HepG2 (cell line): ENCODE data around the gene CTSW. TPM values are rescaled to one million over a fixed set of nuclear protein-coding genes. Genes with fewer than 3 reads are reported as not detected.

Experiments
- ATF3 ChIP-seq: sonication (generic); formaldehyde crosslinking; IDR thresholded peaks from 2 replicates; pipeline ENCODE4 v1.4.0; 2020; ENCODE audit warnings: missing genetic modification reagents
- ATF7-NPFF ChIP-seq: sonication (generic); formaldehyde crosslinking; IDR thresholded peaks from 2 replicates; pipeline ENCODE4 v1.8.1; 2023; ENCODE audit warnings: mild to moderate bottlenecking, low read depth, missing genetic modification reagents, moderate library complexity
- HDAC2 ChIP-seq: sonication (generic); formaldehyde crosslinking; IDR thresholded peaks from 2 replicates; pipeline ENCODE4 v1.4.0; 2020; ENCODE audit warnings: missing genetic modification reagents
- HHEX ChIP-seq: IDR thresholded peaks from 2 replicates; pipeline ENCODE4 v1.6.1; 2016; ENCODE audit warnings: control low read depth
- MYNN ChIP-seq: sonication (generic); formaldehyde crosslinking; IDR thresholded peaks from 2 replicates; pipeline ENCODE4 v1.4.0; 2020; ENCODE audit warnings: mild to moderate bottlenecking, low read depth, missing genetic modification reagents
- RBFOX2 ChIP-seq: fragments of 200-400 bp; formaldehyde crosslinking; IDR thresholded peaks from 2 replicates; pipeline ENCODE4 v1.6.1; 2017; ENCODE audit warnings: low read depth, mild to moderate bottlenecking, low read length
- SIN3A ChIP-seq: IDR thresholded peaks from 2 replicates; pipeline ENCODE4 v1.6.1; 2011; ENCODE audit warnings: low read depth, mild to moderate bottlenecking, control low read depth, low read length, borderline replicate concordance
- SMARCC2 ChIP-seq: fragments of 450-650 bp; IDR thresholded peaks from 2 replicates; pipeline ENCODE4 v1.6.1; 2017; ENCODE audit warnings: antibody characterized with exemption, mild to moderate bottlenecking
- TCF7 ChIP-seq: sonication (generic); IDR thresholded peaks from 2 replicates; pipeline ENCODE4 v1.6.1; 2016; ENCODE audit warnings: antibody characterized with exemption, low read depth
- TMF1 ChIP-seq: sonication (generic); formaldehyde crosslinking; IDR thresholded peaks from 2 replicates; pipeline ENCODE4 v1.8.1; 2022; ENCODE audit warnings: low read depth, missing genetic modification reagents
- ZFP62 ChIP-seq: sonication (generic); formaldehyde crosslinking; IDR thresholded peaks from 2 replicates; pipeline ENCODE4 v1.4.0; 2020; ENCODE audit warnings: missing genetic modification reagents
- ZNF225 ChIP-seq: sonication (generic); formaldehyde crosslinking; IDR thresholded peaks from 2 replicates; pipeline ENCODE4 v1.4.0; 2020; ENCODE audit warnings: mild to moderate bottlenecking, missing genetic modification reagents
- ZNF326 ChIP-seq: sonication (generic); formaldehyde crosslinking; IDR thresholded peaks from 2 replicates; pipeline ENCODE4 v1.4.0; 2020; ENCODE audit warnings: missing genetic modification reagents, borderline replicate concordance
- ZNF333 ChIP-seq: sonication (generic); formaldehyde crosslinking; IDR thresholded peaks from 2 replicates; pipeline ENCODE4 v1.4.0; 2020; ENCODE audit warnings: mild to moderate bottlenecking, missing genetic modification reagents, borderline replicate concordance
- ZNF343 ChIP-seq: sonication (generic); formaldehyde crosslinking; IDR thresholded peaks from 2 replicates; pipeline ENCODE4 v1.4.0; 2020; ENCODE audit warnings: mild to moderate bottlenecking, missing genetic modification reagents
- ZSCAN30 ChIP-seq: sonication (generic); formaldehyde crosslinking; IDR thresholded peaks from 2 replicates; pipeline ENCODE4 v1.5.0; 2020; ENCODE audit warnings: mild to moderate bottlenecking, missing genetic modification reagents
- polyA plus RNA-seq, 8 experiments: library from polyadenylated mRNA; depleted of rRNA in 3 of 8; stranded (reverse) in 7 of 8; unstranded in 1 of 8; fragments of >200 nt; fragmentation: Illumina TruSeq in 4 of 8; extraction: Trizol in 4 of 8; gene quantifications; 2 replicates each; pipeline versions ENCODE4 v1.2.1 to v1.2.3, GENCODE V29; 2011 to 2016; ENCODE audit warnings: low read depth in 4 of 8, missing spikeins in 1 of 8, mixed read lengths in 1 of 8; ENCODE audit not compliant: insufficient read depth in 1 of 8
- total RNA-seq, 5 experiments: library from RNA; depleted of rRNA; stranded (reverse); fragments of >200 nt; fragmentation: Illumina TruSeq; extraction: Trizol; gene quantifications; 2 replicates each; pipeline ENCODE4 v1.2.3, GENCODE V29; 2016; ENCODE audit warnings: low read depth in 1 of 5
- TF ChIP-seq, protein P1 (sequence below): sonication (generic); formaldehyde crosslinking; IDR thresholded peaks from one replicate; pipeline ENCODE4 v1.5.1; 2020; ENCODE audit warnings: mild to moderate bottlenecking, missing genetic modification reagents; ENCODE audit errors: not compliant biosample characterization
- TF ChIP-seq, protein P2 (sequence below): sonication (generic); formaldehyde crosslinking; IDR thresholded peaks from 2 replicates; pipeline ENCODE4 v1.4.0; 2020; ENCODE audit warnings: missing genetic modification reagents, low read depth, mild to moderate bottlenecking, borderline replicate concordance
- TF ChIP-seq, protein P3 (sequence below): sonication (generic); formaldehyde crosslinking; IDR thresholded peaks from 2 replicates; pipeline ENCODE4 v1.4.0; 2020; ENCODE audit warnings: missing genetic modification reagents

CTSW gene
- total and polyA plus RNA-seq, 2 of the 13 experiments (the other 11 are each of a cell fraction or from before 2014, with no cell fraction given) = 0.09 TPM; not detected in 1

GRCh38 chr11:65860278-65861164, 19.1 kb upstream of the CTSW start, which contains the start of gene MUS81 (continued):
- TF ChIP-seq, protein P1, sequence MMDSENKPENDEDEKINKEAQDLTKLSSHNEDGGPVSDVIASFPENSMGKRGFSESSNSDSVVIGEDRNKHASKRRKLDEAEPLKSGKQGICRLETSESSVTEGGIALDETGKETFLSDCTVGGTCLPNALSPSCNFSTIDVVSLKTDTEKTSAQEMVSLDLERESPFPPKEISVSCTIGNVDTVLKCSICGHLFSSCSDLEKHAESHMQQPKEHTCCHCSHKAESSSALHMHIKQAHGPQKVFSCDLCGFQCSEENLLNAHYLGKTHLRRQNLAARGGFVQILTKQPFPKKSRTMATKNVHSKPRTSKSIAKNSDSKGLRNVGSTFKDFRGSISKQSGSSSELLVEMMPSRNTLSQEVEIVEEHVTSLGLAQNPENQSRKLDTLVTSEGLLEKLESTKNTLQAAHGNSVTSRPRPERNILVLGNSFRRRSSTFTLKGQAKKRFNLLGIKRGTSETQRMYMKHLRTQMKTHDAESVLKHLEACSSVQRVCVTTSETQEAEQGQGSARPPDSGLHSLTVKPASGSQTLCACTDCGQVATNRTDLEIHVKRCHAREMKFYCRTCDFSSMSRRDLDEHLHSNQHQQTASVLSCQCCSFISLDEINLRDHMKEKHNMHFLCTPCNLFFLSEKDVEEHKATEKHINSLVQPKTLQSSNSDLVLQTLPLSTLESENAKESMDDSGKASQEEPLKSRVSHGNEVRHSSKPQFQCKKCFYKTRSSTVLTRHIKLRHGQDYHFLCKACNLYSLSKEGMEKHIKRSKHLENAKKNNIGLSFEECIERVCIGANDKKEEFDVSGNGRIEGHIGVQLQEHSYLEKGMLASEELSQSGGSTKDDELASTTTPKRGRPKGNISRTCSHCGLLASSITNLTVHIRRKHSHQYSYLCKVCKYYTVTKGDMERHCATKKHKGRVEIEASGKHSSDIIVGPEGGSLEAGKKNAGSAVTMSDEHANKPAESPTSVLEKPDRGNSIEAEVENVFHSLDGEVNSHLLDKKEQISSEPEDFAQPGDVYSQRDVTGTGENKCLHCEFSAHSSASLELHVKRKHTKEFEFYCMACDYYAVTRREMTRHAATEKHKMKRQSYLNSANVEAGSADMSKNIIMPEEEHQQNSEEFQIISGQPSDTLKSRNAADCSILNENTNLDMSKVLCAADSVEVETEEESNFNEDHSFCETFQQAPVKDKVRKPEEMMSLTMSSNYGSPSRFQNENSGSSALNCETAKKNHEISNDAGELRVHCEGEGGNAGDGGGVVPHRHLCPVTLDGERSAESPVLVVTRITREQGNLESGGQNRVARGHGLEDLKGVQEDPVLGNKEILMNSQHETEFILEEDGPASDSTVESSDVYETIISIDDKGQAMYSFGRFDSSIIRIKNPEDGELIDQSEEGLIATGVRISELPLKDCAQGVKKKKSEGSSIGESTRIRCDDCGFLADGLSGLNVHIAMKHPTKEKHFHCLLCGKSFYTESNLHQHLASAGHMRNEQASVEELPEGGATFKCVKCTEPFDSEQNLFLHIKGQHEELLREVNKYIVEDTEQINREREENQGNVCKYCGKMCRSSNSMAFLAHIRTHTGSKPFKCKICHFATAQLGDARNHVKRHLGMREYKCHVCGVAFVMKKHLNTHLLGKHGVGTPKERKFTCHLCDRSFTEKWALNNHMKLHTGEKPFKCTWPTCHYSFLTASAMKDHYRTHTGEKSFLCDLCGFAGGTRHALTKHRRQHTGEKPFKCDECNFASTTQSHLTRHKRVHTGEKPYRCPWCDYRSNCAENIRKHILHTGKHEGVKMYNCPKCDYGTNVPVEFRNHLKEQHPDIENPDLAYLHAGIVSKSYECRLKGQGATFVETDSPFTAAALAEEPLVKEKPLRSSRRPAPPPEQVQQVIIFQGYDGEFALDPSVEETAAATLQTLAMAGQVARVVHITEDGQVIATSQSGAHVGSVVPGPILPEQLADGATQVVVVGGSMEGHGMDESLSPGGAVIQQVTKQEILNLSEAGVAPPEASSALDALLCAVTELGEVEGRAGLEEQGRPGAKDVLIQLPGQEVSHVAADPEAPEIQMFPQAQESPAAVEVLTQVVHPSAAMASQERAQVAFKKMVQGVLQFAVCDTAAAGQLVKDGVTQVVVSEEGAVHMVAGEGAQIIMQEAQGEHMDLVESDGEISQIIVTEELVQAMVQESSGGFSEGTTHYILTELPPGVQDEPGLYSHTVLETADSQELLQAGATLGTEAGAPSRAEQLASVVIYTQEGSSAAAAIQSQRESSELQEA (CRISPR knock-in tag) = no peak
- TF ChIP-seq ZSCAN30 (CRISPR knock-in tag) (0 out of 2 replicates have a peak, but pooled peaks have one; percentile 48), SMARCC2 (no peak), TMF1 (no peak), ATF3 (CRISPR knock-in tag) (peak; percentile 11; the same call in 1 of the 2 replicates), ATF7-NPFF (peak; percentile 62; the same call in 1 of the 2 replicates), ZNF326 (no peak), HHEX (CRISPR knock-in tag) (no peak), MYNN (CRISPR knock-in tag) (no peak), ZNF343 (CRISPR knock-in tag) (peak; percentile 66; the same call in 1 of the 2 replicates), SIN3A (peak; percentile 95), RBFOX2 (peak; percentile 86), HDAC2 (0 out of 2 replicates have a peak, but pooled peaks have one; percentile 12), TCF7 (no peak), ZFP62 (no peak), ZNF333 (peak; percentile 66; the same call in 1 of the 2 replicates), ZNF225 (CRISPR knock-in tag) (no peak)
- TF ChIP-seq, protein P2, sequence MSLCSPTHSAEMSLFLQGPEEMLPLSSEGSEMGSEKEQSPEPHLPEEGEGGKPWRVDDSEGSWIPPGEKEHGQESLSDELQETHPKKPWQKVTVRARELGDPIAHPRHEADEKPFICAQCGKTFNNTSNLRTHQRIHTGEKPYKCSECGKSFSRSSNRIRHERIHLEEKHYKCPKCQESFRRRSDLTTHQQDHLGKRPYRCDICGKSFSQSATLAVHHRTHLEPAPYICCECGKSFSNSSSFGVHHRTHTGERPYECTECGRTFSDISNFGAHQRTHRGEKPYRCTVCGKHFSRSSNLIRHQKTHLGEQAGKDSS (CRISPR knock-in tag) = peak; percentile 49; the same call in 1 of the 2 replicates
- TF ChIP-seq, protein P3, sequence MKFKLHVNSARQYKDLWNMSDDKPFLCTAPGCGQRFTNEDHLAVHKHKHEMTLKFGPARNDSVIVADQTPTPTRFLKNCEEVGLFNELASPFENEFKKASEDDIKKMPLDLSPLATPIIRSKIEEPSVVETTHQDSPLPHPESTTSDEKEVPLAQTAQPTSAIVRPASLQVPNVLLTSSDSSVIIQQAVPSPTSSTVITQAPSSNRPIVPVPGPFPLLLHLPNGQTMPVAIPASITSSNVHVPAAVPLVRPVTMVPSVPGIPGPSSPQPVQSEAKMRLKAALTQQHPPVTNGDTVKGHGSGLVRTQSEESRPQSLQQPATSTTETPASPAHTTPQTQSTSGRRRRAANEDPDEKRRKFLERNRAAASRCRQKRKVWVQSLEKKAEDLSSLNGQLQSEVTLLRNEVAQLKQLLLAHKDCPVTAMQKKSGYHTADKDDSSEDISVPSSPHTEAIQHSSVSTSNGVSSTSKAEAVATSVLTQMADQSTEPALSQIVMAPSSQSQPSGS (CRISPR knock-in tag) = 0 out of 2 replicates have a peak, but pooled peaks have one; percentile 55
